ENCODE measurements around the gene SLC6A1. TPM values are rescaled to one million over a fixed set of nuclear protein-coding genes. Genes with fewer than 3 reads are reported as not detected.

The SLC6A1 gene
- total and polyA plus RNA-seq, 11 donors: 0.40 to 3.1 (median 1.2) TPM

DNA sequence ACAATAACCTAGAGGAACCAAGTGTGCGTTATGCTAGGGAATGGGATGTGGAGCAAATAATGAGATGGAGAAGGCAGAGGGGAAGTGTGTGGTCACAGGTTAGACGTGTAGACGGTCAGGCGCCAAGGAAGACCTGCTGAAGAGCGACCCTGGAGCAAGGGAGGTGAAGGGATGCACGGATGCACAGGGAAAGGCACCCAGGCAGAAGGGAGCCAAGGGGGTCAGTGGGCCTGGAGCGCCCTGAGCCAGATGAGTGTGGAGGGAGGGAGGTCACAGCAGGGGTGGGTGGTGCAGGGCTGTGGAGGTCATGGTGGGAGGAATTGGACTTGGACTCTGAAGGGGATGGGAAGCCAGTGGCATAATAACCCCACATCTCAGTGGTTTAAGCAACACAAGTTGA lies 70.2 kb downstream of the SLC6A1 start:
- WGBS, 4 donors: 84 to 88% (median 85%) methylated on average over 7 of the region's 7 CpGs
- TF ChIP-seq CTCF (IDR thresholded peaks at IDR 0.05) (no peak), POLR2A (IDR thresholded peaks at IDR 0.05) (no peak)
- Histone ChIP-seq H3K4me3 (no peak overlapping the region), H3K9me3 (peaks cover 0 to 11% (median 2%) of the 10 kb centered on the region in 12 donors), H3K27ac (no peak overlapping the region), H3K36me3 (no peaks in the 10 kb centered on the region), H3K4me1 (peaks cover 0 to 10% (median 3%) of the 10 kb centered on the region in 12 donors), H3K27me3 (peaks cover 0 to 15% (median 0%) of the 10 kb centered on the region in 9 donors)
- ATAC-seq: no peak
- DNase-seq: no peak
- intact Hi-C loops (cut with DNase I): loop anchor here in 7 of 10 donors (5.0 to 10.0 kb wide), 5 partner anchors 95 to 275 kb away; no protein-coding TSS in a partner anchor

DNA sequence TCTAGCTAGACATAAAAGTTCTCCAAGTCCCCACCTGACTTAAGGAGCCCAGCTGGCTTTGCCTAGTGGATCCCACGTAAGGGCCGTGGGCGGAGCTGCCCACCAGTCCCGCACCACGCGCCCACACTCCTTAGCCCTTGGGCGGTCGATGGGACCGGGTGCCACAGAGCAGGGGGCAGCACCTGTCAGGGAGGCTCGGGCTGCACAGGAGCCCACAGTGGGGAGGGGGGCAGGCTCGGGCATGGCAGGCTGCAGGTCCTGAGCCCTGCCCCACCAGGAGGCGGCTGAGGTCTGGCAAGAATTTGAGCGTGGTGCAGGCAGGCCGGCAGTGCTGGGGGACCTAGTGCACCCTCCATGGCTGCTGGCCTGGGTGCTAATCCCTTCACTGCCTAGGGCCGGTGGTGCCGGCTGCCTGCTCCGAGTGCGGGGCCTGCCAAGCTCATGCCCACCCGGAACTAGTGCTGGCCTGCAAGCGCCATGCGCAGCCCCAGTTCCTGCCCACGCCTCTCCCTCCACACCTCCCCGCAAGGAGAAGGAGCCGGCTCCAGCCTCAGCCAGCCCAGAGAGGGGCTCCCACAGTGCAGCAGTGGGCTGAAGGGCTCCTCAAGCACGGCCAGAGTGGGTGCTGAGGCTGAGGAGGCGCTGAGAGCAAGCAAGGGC lies 78.7 kb downstream of the SLC6A1 start:
- peaks cover 0 to 13% (median 0%) of the 10 kb centered on the region in 9 donors for H3K27me3 ChIP-seq
- WGBS, 4 donors: 85 to 94% (median 87%) methylated on average over 10 to 26 of the region's 26 CpGs
- H3K36me3 ChIP-seq: no peaks in the 10 kb centered on the region
- no peak overlapping the region for H3K27ac ChIP-seq
- no peak for TF ChIP-seq POLR2A (IDR thresholded peaks at IDR 0.05)
- no peak for TF ChIP-seq CTCF (IDR thresholded peaks at IDR 0.05)
- DNase-seq (no peak), ATAC-seq (no peak)
- intact Hi-C loops (cut with DNase I): loop anchor here in 1 of 10 donors (10.0 kb wide), 1 partner anchor 254 kb away; no protein-coding TSS in a partner anchor
- H3K4me1 ChIP-seq: no peaks in the 10 kb centered on the region
- H3K9me3 ChIP-seq: peaks cover 0 to 25% (median 4%) of the 10 kb centered on the region in 12 donors
- H3K4me3 ChIP-seq: no peak overlapping the region

- 61 to 77% (median 72%) methylated on average over 5 of the region's 5 CpGs for WGBS, 4 donors
- no peak for DNase-seq
- peaks cover 0 to 10% (median 0%) of the 10 kb centered on the region in 12 donors for H3K4me1 ChIP-seq
- no peak for ATAC-seq
- no peak overlapping the region for H3K27ac ChIP-seq
- no peak overlapping the region for H3K4me3 ChIP-seq
- no peaks in the 10 kb centered on the region for H3K36me3 ChIP-seq
- TF ChIP-seq POLR2A (IDR thresholded peaks at IDR 0.05) (no peak), CTCF (IDR thresholded peaks at IDR 0.05) (no peak)
- intact Hi-C loops (cut with DNase I): loop anchor here in 1 of 10 donors (10.0 kb wide), 1 partner anchor 252 kb away; no protein-coding TSS in a partner anchor
- H3K9me3 ChIP-seq: peaks cover 0 to 19% (median 3%) of the 10 kb centered on the region in 12 donors
- H3K27me3 ChIP-seq: peaks cover 0 to 13% (median 0%) of the 10 kb centered on the region in 9 donors
Measured at GRCh38 chr3:11072631-11073030, 80.1 kb downstream of the SLC6A1 start.

GRCh38 chr3:11074011-11074410 lies 81.5 kb downstream of the SLC6A1 start:
- ATAC-seq (no peak), DNase-seq (no peak)
- Histone ChIP-seq H3K36me3 (no peaks in the 10 kb centered on the region), H3K27me3 (peaks cover 0 to 13% (median 0%) of the 10 kb centered on the region in 9 donors), H3K9me3 (peaks cover 0 to 6% (median 0%) of the 10 kb centered on the region in 12 donors), H3K27ac (no peak overlapping the region), H3K4me3 (no peak overlapping the region), H3K4me1 (peaks cover 0 to 21% (median 0%) of the 10 kb centered on the region in 12 donors)
- 47 to 59% (median 53%) methylated on average over 2 of the region's 2 CpGs for WGBS, 4 donors
- intact Hi-C loops (cut with DNase I): loop anchor here in 1 of 10 donors (10.0 kb wide), 1 partner anchor 251 kb away; no protein-coding TSS in a partner anchor
- TF ChIP-seq CTCF (IDR thresholded peaks at IDR 0.05) (no peak), POLR2A (IDR thresholded peaks at IDR 0.05) (no peak)

Data from heart left ventricle (tissue), 16 donors.